ENCODE data around the gene MAP3K10.
"Not testable (repeated sequence)": the region's sequence is repeated elsewhere in the genome, so short reads cannot be mapped to it uniquely, and the experiment has no call there.

Gene MAP3K10

DNA sequence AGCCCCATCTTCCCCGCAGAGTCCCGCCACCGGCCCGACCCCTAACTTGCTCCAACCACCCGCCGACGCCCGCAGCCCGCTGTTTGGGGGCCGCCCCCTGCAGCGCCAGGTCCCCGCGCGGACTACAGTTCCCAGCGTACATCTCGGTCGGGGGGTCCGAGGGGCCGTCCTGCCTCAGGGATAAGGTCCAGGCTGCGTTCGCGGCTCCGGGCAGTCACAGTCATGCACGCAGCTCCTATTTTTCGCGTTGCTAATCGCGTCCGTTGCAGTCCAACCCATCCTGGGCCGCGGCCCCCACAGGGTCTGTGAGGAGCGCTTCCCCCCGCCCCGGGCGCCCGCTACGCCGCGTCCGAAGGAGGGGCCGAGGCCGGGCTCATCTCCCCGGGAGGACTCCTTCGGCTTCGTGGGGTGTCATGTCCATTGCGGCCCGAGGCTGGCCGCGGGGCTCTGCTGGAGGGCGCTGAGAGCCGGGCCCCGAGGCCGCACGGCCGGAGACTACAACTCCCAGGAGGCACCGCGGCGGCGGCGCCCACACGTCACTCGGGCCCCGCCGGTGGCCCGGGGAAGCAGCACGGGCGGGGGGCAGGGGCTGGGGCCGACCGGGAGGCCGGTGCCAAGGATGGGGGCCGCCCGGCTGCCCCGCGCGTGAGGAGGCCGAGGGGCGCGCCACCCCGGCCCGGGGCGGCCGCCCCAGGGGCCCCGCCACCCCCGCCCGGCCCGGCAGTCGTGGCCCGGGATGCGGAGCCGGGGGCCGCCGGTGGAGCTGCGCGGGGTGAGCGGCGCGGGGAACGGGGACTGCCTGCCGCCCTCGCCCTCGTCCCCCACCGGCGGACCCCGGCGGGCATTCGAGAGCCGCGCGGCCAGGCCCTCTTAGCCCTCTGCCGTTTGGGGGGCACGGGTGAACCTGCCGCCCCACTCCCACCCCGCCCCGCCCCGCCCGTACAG lies at the start of gene MAP3K10:
MAP3K10 (plus strand) TSS at position 536 of the 945 bp plus-strand sequence. CDS start 606 bp downstream, outside the sequence.
- in situ Hi-C loops (cut with MboI; ENCODE audit: low sequenced_read_pairs): no loop called here

DNA sequence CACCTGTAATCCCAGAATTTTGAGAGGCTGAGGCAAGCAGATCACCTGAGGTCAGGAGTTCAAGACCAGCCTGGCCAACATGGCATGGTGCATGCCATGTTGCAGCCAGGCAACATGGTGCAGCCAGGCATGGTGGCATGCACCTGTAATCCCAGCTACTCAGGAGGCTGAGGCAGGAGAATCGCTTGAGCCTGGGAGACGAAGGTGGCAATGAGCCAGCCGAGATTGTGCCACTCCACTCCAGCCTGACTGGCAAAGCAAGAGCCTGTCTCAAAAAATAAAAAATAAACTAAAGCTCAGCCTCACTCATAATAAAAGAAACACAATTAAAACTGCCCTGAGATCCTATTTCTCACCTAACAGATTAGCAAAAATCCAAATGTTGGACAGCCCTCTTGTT lies 49.7 kb upstream of the MAP3K10 start:
- in situ Hi-C loops (cut with MboI; ENCODE audit: low sequenced_read_pairs): loop anchor here (25.0 kb wide), 1 partner anchor 496 kb away; no protein-coding TSS in a partner anchor

DNA sequence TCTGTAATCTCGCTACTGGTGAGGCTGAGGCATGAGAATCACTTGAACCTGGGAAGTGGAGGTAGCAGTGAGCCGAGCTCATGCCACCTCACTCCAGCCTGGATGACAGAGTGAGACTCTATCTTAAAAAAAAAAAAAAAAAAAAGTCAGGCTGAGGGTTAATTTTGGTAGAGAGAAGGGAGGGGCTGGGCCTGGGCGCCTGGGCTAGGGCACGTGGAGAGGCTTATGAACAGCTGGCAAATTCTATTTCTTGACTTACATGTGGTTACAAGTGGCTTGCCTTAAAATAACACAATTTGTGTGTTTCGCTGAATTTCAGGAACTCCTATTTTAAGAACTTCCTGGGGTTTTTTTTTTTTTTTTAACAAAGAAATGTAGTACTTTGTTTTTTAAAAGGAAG lies 47.6 kb upstream of the MAP3K10 start:
- in situ Hi-C loops (cut with MboI; ENCODE audit: low sequenced_read_pairs): loop anchor here (25.0 kb wide), 1 partner anchor 494 kb away; no protein-coding TSS in a partner anchor

DNA sequence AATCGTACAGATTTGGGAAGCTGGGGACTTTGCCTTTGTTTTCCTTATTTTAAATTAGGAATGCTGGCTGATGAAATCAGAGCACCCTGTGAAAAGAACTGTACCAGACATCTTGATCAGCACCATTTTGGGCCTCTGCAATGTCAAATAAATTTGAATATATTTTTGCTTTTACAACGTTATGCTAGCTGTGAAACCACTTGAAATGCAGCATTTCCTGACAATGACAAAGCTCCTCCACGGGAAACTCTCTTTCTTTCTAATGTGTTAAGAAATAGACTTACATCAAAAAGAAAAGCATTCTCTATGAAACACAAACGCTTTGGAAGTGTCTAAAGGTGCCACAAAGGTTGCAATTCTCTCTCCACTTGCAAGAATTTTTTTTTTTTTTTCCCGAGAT lies 47.1 kb upstream of the MAP3K10 start:
- in situ Hi-C loops (cut with MboI; ENCODE audit: low sequenced_read_pairs): loop anchor here (25.0 kb wide), 1 partner anchor 493 kb away; no protein-coding TSS in a partner anchor

DNA sequence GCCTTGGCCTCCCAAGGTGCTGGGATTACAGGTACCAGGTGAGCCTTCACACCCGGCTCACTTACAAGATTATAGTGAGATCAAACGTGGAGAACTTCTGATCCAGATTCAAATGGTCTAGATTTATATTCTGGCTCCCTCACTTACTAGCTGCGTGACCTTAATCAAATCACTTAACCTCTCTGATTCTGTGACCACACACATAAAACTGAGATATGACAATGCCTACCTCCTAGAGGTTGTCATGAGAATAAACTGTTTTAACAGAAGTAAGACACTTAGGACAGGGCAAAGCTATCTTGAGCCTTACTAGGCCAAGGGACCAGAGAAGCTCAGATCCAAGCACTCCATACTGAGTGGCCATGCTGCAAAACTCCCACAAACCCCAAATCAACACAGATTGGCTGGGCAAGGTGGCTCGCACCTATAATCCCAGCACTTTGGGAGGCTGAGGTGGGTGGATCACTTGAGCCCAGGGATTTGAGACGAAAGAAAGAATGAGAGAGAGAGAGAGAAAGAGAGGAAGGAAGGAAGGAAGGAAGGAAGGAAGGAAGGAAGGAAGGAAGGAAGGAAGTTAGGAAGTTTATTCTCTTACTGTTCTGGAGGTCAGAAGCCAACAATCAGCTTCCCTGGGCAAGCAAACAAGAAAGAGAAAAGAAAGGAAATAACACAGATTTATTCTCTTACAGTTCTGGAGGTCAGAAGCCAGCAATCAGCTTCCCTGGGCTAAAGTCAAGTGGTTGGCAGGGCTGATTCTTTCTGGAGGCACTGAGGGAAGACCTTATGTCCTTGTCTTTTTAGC lies 46.1 kb upstream of the MAP3K10 start:
- in situ Hi-C loops (cut with MboI; ENCODE audit: low sequenced_read_pairs): loop anchor here (25.0 kb wide), 1 partner anchor 492 kb away; no protein-coding TSS in a partner anchor

DNA sequence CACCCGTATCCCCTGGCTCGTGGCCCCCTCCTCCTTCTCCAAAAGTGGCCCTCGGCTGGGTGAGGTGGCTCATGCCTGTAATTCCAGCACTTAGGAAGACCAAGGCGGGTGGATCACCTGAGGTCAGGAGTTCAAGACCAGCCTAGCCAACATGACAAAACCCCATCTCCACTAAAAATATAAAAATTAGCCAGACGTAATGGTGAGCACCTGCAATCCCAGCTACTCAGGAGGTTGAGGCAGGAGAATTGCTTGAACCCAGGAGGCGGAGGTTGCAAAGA lies 45.5 kb upstream of the MAP3K10 start:
- in situ Hi-C loops (cut with MboI; ENCODE audit: low sequenced_read_pairs): loop anchor here (25.0 kb wide), 1 partner anchor 492 kb away; no protein-coding TSS in a partner anchor

DNA sequence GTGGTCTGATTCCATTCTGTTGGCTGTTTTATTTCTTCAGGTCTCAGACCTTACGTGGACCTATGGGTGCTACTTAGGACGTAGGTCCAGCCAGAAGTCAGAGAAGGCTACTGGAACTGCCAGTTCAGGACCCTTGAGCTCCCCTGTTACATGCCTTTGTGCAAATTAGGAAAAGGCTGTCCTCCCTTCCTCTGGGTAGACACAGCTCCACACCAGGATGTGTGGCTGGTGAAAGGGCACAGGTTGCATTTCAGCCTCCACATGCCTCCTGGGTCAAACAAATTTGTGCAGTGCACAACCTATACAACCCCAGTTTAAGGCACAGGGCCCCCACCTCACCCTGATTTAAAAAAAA lies 43.9 kb upstream of the MAP3K10 start:
- in situ Hi-C loops (cut with MboI; ENCODE audit: low sequenced_read_pairs): loop anchor here (25.0 kb wide), 1 partner anchor 490 kb away; no protein-coding TSS in a partner anchor

DNA sequence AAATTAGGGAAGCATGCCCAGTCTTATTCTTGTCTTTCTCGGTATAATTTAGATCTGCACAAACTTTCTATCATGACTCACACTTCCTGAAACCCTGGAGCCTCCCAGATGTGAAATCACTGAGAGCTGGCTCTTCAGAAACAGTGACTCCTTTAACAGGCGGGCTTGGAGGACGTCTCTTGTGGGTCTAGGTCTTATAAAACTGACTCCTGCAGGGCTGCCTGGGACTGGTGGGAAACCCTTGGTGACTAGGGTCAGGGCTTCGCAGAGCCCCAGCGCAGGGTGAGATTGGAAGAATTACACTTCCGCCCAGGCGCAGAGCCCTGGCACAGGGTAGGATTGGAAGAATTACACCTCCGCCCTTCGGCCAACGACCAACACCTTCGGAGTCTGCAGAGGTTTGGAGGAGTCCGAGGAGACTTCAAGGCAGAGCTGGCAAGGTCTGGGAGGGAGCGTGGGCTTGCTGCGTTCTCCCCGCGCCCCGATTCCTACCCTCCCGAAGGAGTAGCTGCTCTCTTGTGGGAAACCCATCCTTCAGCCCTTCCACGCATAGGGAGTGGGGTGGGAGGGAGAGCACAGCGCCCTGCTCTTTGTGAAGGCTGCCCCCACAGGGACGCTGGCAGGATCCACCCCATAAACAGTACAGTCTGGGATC lies 43.4 kb upstream of the MAP3K10 start:
- in situ Hi-C loops (cut with MboI; ENCODE audit: low sequenced_read_pairs): loop anchor here (25.0 kb wide), 1 partner anchor 489 kb away; no protein-coding TSS in a partner anchor

DNA sequence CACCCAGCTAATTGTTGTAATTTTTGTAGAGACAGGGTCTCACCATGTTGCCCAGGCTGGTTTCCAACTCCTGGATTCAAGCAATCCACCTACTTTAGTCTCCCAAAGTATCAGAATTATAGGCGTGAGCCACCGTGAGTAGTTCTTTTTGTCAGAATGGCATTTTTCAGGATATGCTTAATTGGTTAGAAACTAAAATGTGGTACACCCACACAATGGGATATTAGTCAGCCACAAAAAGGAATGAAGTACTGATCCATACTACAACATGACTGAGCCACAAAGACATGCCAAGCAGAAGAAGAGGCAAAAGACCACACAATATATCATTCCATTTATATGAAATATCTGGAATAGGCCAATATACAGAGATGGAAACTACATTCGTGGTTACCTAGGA lies 41.7 kb upstream of the MAP3K10 start:
- in situ Hi-C loops (cut with MboI; ENCODE audit: low sequenced_read_pairs): loop anchor here (25.0 kb wide), 1 partner anchor 488 kb away; no protein-coding TSS in a partner anchor

DNA sequence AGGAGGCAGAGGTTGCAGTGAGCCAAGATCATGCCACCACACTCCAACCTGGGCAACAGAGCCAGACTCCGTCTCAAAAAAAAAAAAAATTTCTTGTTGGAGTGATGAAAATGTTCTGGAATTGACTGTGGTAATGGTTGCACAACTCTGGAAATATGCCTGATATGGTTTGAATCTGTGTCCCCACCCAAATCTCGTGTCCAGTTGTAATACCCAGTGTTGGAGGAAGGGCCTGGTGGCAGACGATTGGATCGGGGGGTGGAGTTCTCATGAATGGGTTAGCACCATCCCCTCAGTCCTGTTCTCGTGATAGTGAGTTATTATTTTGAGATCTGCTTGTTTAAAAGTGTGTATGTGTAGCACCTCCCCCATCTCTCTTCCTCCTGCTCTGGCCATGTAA lies 41.1 kb upstream of the MAP3K10 start:
- in situ Hi-C loops (cut with MboI; ENCODE audit: low sequenced_read_pairs): no loop called here

DNA sequence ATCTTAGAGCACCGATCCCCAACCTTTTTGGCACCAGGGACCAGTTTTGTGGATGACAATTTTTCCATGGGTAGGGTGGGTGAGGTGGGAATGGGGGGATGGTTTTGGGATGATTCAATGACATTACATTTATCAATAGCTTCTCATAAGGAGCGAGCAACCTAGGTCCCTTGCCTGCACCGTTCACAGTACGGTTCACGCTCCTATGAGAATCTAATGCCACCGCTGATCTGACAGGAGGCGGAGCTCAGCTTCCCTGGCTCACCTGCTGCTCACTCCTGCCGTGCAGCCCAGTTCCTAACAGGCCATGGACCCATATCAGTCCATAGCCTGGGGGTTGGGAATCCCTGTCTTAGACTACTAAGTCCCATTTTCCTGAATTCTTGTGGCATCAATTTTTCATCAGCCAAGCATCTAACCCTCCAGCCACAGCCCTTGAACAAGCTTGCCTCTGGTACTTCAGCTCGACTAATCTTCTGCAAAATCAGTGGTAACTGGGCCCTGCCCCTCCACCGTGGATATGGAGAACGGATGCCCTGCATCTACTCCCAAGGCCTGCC lies 37.0 kb upstream of the MAP3K10 start:
- in situ Hi-C loops (cut with MboI; ENCODE audit: low sequenced_read_pairs): no loop called here

DNA sequence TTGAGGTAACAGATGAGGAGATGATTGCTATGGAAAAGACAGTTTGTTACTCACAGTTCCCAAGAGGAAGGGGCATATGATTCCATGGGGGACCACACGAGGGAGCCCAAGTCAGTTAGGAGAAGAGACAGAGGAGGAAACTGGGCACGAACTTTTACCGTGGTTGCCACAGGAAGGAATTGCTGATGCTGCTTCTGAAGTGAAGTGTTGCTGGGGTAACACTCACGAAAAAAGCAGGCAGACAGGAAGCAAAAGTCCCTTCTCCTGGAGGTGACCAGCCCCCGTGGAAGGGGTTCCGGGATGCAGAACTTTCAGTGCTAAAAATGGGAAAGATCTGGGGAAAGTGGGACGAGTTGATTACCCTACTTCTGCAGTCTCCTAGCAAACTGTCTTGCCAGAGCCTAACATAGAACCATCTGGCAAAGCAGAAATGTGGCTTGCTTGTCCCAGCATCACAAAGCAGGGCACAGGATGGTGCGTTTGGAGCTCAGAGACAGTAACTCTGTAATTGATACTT lies 35.4 kb upstream of the MAP3K10 start:
- in situ Hi-C loops (cut with MboI; ENCODE audit: low sequenced_read_pairs): no loop called here

DNA sequence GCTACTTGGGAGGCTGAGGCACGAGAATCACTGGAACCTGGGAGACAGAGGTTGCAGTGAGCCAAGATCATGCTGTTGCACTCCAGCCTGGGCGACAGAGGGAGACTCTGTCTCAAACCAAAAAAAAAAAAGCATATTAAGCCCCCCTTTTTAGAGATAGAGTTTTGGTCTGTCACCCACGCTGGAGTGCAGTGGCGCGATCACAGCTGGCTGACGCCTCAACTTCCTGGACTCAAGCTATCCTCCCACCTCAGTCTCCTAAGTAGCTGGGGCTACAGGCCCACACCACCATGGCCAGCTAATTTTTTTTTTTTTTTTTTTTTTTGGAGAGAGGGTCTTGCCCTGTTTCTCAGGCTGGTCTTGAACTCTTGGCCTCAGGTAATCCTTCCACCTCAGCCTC lies 34.2 kb upstream of the MAP3K10 start:
- in situ Hi-C loops (cut with MboI; ENCODE audit: low sequenced_read_pairs): no loop called here

DNA sequence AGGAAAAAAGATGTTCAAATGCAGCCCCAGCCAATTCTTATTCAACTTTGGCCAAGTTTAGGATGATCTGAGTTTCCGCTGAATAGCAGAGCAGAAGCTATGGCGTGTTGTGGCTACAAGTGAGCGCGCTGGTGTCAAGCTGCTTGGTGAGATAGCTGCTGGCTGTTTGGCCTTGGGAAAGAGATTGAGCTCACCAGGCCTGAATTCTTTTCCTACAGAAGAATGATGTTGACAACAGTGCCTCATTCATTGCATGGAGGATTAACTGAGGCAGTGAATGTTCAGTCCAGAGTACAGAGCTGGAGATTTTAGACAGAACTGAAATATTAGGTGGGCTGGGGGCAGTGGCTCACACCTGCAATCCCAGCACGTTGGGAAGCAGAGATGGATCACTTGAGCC lies 31.5 kb upstream of the MAP3K10 start:
- in situ Hi-C loops (cut with MboI; ENCODE audit: low sequenced_read_pairs): no loop called here

DNA sequence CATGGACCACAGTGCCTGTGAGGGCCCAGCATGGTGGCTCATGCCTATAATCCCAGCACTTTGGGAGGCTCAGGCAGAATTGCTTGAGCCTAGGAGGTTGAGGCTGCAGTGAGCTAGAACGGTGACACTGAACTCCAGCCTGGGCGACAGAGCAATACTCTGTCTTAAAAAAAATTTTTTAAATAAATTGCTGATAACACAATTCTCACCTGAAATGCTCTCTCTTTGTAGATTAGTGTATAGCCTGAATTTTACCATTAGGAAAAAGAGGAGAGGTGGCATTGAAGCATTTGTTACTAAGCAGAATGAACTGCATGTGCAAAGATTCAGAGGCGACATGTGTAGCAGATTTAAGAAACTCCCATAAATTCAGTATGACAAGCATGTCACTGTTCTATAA lies 29.1 kb upstream of the MAP3K10 start:
- in situ Hi-C loops (cut with MboI; ENCODE audit: low sequenced_read_pairs): no loop called here

DNA sequence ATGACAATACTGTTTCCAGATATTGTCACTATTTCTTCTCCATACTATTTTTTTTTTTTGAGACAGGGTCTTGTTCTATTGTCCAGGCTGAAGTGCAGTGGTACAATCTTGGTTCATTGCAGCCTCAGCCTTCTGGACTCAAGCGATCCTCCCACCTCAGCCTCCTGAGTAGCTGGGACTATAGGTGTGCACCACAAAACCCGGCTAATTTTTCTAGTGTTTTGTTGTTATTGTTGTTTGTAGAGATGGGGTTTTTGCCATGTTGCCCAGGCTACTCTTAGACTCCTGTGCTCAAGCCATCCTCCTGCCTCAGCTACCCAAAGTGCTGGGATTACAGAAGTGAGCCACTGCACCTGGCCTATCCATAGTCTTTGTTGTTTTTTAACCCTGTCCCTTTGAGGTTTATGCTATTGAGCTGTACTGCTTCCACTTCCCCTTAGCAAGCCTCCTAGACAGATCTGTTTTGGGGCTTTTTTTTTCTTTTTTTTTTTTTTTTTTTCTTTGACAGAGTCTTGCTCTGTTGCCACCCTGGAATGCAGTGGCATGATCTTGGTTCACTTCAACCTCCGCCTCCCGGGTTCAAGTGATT lies 27.6 kb upstream of the MAP3K10 start:
- in situ Hi-C loops (cut with MboI; ENCODE audit: low sequenced_read_pairs): no loop called here

DNA sequence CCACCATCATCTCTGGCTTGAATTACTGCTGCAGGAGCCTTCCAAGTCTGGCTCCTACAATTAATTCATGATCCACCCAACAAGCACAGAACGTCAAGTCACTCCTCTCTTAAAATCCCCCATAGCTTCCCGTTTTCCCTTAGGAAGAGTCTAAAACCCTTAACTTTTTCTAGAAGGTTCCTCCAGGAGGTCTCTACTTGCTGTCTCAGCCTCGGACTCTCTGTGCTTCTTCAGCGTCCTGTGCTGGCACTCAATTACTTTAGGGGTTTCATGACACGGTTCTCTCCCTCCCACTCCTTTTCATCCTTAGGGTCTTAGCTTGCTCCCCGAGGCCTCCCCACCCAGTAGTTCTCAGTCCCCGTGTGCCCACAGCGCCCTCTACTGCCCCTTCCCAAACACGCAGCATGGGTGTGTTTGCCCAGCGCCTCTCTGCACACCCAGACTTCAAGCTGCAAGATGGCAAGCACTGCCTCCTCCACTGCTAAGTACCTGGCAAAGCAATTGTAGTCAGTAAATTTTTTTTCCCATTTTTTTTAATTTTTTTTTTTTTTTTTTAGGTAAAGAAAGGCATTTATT lies 25.8 kb upstream of the MAP3K10 start:
- in situ Hi-C loops (cut with MboI; ENCODE audit: low sequenced_read_pairs): no loop called here

DNA sequence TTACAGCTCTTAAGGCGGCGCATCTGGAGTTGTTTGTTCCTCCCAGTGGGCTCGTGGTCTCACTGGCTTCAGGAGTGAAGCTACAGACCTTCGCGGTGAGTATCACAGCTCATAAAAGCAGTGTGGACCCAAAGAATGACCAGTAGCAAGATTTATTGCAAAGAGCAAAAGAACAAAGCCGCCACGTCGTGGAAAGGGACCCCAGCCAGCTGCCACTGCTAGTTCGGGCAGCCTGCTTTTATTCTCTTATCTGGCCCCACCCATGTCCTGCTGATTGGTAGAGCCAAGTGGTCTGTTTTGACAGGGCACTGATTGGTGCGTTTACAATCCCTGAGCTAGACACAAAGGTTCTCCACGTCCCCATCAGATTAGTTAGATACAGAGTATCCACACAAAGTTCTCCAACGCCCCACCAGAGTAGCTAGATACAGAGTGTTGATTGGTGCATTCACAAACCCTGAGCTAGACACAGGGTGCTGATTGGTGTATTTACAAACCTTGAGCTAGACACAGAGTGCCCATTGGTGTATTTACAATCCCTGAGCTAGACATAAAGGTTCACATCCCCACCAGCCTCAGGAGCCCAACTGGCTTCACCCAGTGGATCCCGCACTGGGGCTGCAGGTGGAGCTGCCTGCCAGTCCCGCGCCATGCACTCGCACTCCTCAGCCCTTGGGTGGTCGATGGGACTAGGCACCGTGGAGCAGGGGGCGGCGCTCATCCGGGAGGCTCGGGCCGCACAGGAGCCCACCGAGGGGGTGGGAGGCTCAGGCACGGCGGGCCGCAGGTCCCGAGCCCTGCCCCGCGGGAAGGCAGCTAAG lies 21.5 kb upstream of the MAP3K10 start:
- in situ Hi-C loops (cut with MboI; ENCODE audit: low sequenced_read_pairs): not testable (repeated sequence)

Data from HL-60/S4 (cell line).